ENCODE measurements around the gene DCTN5.
A peak's percentile ranks its signal among the peaks of the same experiment; 100 is the strongest.

DCTN5 gene

GRCh38 chr16:23694265-23694643, 53.0 kb downstream of the DCTN5 start:
- DNase-seq (ENCODE audit: low read depth): no peak
- no peak overlapping the region for H3K4me3 ChIP-seq (replicated peaks; ENCODE audit: low read depth, low read length)

DNA sequence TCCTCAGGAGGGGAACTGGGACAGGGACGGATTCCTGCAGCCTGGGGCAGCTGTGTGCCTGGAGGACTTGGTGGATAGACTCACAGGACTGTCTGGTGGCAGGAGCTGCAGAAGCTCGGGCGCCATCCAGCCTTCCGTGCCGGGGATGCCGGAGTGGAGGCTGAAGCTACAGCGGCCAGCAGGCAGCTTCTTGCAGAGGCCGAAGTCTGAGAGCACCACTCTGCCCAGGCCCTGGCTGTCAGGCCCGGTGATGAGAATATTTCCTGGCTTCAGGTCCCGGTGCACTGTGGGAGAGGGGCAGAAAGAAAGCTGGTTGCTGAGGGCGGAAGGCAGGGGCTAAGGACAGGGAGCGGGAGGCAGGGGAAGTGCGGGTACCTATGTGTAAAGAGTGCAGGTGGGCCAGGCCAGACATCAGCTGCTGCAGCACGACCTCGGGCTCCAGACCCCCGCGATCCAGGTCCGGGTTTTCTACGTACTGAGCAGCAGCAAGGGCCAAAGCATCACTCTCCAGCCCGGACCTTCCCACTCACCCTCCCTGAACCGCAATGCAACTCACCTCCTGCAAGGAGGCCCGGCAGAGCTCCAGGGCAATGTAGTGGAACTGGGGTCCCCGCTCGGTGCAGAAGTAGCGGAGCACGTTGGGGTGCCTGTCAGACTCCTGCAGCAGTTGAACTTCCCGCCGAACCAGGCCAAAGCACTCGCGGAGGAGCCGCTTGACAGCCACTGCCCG, 53.5 kb downstream of the DCTN5 start:
- DNase-seq (ENCODE audit: low read depth): peak; percentile 37
- no peak overlapping the region for H3K4me3 ChIP-seq (replicated peaks; ENCODE audit: low read depth, low read length)

More at GRCh38 chr16:23694265-23694643, 53.0 kb downstream of the DCTN5 start:
- TF ChIP-seq CTCF (IDR thresholded peaks at IDR 0.05; ENCODE audit: low read length, missing control alignments): no peak

DNA sequence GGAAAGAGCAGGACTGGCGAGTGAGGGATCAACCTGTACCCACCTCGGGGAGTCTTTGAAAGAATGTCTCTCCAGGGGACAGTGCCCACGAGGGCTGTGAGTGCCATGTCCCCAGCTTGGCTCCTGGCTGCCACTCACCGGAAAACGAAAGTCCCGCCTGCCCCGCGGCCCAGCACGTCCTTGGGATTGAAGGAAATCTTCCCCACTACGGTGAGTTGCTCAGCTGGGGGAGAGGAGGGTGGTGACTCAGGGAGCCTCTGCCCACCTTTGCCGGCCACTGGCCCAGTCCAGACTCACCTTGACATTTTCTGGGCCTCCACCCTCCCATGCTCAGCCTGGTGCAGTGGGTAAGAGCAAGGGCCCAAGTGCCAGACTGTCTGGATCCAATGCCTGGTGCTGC, 54.5 kb downstream of the DCTN5 start:
- DNase-seq (ENCODE audit: low read depth): no peak
- no peak for TF ChIP-seq CTCF (IDR thresholded peaks at IDR 0.05; ENCODE audit: low read length, missing control alignments)
- no peak overlapping the region for H3K4me3 ChIP-seq (replicated peaks; ENCODE audit: low read depth, low read length)

More for the DNA sequence above, 53.5 kb downstream of the DCTN5 start:
- no peak for TF ChIP-seq CTCF (IDR thresholded peaks at IDR 0.05; ENCODE audit: low read length, missing control alignments)

- DNase-seq (ENCODE audit: low read depth): no peak
Observed at GRCh38 chr16:23699100-23699499, 57.8 kb downstream of the DCTN5 start.

GRCh38 chr16:23700093-23700492, 58.8 kb downstream of the DCTN5 start:
- TF ChIP-seq CTCF (IDR thresholded peaks at IDR 0.05; ENCODE audit: low read length, missing control alignments): no peak
- H3K4me3 ChIP-seq (replicated peaks; ENCODE audit: low read depth, low read length): no peak overlapping the region
- no peak for DNase-seq (ENCODE audit: low read depth)

More at GRCh38 chr16:23699100-23699499, 57.8 kb downstream of the DCTN5 start:
- no peak overlapping the region for H3K4me3 ChIP-seq (replicated peaks; ENCODE audit: low read depth, low read length)
- TF ChIP-seq CTCF (IDR thresholded peaks at IDR 0.05; ENCODE audit: low read length, missing control alignments): no peak

DNA sequence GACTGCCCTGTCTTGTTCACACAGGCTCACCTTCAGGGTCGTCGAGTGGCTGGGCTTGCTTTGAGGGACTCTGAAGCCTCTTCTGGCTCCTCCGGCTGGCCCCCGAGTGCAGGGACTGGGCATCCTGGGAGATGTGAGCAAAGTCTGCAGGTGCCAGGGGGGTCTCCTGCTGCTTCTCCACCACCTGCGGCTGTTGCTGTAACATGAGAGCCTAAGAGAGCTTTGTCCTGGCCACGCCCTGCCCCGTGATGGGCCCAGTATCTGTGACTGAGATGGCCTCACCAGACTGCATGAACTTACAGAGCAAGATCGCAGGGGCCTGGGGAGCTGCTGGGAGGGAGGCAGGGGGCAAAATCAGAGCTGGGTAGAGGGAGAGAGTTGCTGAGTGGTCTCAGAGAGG, 59.2 kb downstream of the DCTN5 start:
- no peak for TF ChIP-seq CTCF (IDR thresholded peaks at IDR 0.05; ENCODE audit: low read length, missing control alignments)
- H3K4me3 ChIP-seq (replicated peaks; ENCODE audit: low read depth, low read length): no peak overlapping the region
- DNase-seq (ENCODE audit: low read depth): no peak

DNA sequence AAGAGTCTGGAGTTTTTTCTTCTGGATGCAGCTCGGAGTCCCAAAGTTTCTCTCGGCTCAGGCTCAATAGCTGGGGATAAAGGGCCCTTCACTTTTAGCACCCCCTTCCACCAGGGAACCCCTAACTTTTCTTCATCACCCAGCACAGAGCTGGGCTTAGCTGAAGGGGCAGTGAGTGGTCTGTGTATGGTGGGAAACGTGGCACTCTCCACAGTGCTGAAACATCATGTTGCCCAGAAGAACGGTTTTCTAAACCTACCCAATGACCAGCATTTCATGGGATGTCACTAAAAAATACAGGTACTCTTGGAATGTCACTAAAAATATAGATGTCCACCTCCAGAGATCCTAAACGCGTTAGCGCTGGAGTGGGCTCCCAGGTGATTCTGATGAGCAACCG, 59.8 kb downstream of the DCTN5 start:
- no peak overlapping the region for H3K4me3 ChIP-seq (replicated peaks; ENCODE audit: low read depth, low read length)
- DNase-seq (ENCODE audit: low read depth): no peak
- no peak for TF ChIP-seq CTCF (IDR thresholded peaks at IDR 0.05; ENCODE audit: low read length, missing control alignments)
